Prostate gland (tissue), 2 donors: ENCODE results near the gene NDRG3.

ENCODE experiments used
- CTCF ChIP-seq, 4 experiments: fragments of 200-600 bp in 2 of 4; fragments of 450-650 bp in 2 of 4; sonication (generic) in 2 of 4; IDR thresholded peaks; 1 replicate in 3 of 4; 2 replicates in 1 of 4; pipeline ENCODE4 v1.5.1; 2016 to 2019; ENCODE audit warnings: antibody characterized with exemption in 4 of 4, mild to moderate bottlenecking in 2 of 4, moderate library complexity in 2 of 4
- POLR2A ChIP-seq: fragments of 450-650 bp; IDR thresholded peaks from one replicate; pipeline ENCODE4 v1.6.1; 2016; ENCODE audit warnings: antibody characterized with exemption, mild to moderate bottlenecking
- POLR2AphosphoS5 ChIP-seq: sonication (generic); formaldehyde crosslinking; IDR thresholded peaks from one replicate; pipeline ENCODE4 v1.6.1; 2017; ENCODE audit warnings: antibody characterized with exemption

DNA sequence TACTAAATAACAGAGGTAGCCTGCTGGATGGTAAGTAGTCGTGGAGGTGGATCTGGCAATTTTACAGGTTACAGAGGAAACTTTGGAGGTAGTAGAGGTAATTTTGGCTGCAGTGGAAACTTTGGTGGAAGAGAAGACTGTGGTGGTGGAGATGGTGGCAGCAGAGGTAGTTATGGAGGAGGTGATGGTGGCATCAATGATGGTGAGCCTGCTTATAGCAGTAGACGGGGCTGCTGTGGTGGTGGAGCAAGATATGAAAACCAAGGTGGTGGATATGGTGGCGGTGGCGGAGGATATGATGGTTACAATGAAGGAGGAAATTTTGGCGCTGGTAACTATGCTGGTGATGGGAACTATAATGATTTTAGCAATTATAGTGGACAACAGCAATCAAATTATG is 125.0 kb downstream of the NDRG3 start:
- TF ChIP-seq POLR2AphosphoS5 (no peak), CTCF (IDR thresholded peaks at IDR 0.05) (no peak), POLR2A (no peak)
